ENCODE results near the gene AUNIP.
A peak's percentile ranks its signal among the peaks of the same experiment; 100 is the strongest.

The AUNIP gene

GRCh38 chr1:25905680-25906643 lies 46.7 kb upstream of the AUNIP start, which contains the start of gene STMN1:
Gene STMN1 (minus strand): TSS chr1:25906419. CDS start chr1:25904676, 1,743 bp downstream.
- peak within 1 kb of the TSS; percentile 80 for H3K4me3 ChIP-seq (ENCODE audit: low read depth, low read length)
- TF ChIP-seq MYC (IDR thresholded peaks at IDR 0.05; ENCODE audit: low read depth, low read length) (peak; percentile 85), POLR2A (IDR thresholded peaks at IDR 0.05; ENCODE audit: extremely low read depth, insufficient read length) (peak; percentile 98)
- TF ChIP-seq, protein P1, sequence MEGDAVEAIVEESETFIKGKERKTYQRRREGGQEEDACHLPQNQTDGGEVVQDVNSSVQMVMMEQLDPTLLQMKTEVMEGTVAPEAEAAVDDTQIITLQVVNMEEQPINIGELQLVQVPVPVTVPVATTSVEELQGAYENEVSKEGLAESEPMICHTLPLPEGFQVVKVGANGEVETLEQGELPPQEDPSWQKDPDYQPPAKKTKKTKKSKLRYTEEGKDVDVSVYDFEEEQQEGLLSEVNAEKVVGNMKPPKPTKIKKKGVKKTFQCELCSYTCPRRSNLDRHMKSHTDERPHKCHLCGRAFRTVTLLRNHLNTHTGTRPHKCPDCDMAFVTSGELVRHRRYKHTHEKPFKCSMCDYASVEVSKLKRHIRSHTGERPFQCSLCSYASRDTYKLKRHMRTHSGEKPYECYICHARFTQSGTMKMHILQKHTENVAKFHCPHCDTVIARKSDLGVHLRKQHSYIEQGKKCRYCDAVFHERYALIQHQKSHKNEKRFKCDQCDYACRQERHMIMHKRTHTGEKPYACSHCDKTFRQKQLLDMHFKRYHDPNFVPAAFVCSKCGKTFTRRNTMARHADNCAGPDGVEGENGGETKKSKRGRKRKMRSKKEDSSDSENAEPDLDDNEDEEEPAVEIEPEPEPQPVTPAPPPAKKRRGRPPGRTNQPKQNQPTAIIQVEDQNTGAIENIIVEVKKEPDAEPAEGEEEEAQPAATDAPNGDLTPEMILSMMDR (IDR thresholded peaks at IDR 0.05; ENCODE audit: low read depth, low read length), result no peak
- TF ChIP-seq, protein P2, sequence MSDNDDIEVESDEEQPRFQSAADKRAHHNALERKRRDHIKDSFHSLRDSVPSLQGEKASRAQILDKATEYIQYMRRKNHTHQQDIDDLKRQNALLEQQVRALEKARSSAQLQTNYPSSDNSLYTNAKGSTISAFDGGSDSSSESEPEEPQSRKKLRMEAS (IDR thresholded peaks at IDR 0.05; ENCODE audit: low read depth, low read length), result peak; percentile 98
- peak; percentile 95 for DNase-seq (ENCODE audit: low read depth)

DNA sequence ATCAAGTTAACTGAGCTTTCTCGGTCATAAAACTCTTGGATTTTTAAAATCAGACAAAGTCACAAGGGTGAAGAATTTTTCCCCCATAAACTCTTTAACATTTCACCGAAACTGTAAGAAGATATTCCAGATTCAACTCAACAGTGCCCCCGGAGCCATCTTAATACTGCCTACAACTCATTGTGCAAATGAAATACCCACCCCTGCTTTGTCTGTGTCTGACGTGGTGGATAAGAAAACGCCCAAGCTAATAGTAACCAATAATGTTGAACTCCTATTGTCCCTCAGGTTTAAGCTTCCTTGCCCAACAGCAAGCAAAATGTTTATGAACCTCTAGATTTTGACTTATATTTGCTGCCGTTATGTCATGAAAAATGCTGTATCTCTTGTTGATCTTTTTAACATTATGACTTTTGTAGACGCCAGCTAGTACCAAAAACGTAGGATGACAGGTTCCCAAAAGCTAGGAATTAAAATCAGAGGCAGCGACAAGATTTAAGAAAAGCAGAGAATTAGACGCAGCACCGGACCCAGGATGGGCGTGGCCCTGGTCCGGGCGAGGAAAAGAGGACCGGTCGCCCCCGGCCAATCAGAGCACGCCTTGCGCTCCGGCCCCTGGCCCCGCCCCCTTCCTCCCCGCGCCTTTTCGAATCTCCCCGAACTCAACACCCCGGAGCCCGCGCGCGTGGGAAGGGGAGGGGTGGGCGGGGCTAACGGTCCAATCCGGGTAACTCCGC lies 45.9 kb upstream of the AUNIP start:
- peak overlapping the region; percentile 80 for H3K4me3 ChIP-seq (ENCODE audit: low read depth, low read length)
- DNase-seq (ENCODE audit: low read depth), result peak; percentile 95
- TF ChIP-seq MYC (IDR thresholded peaks at IDR 0.05; ENCODE audit: low read depth, low read length) (no peak), POLR2A (IDR thresholded peaks at IDR 0.05; ENCODE audit: extremely low read depth, insufficient read length) (no peak)
- TF ChIP-seq, protein P2 (IDR thresholded peaks at IDR 0.05; ENCODE audit: low read depth, low read length), result no peak
- TF ChIP-seq, protein P1 (IDR thresholded peaks at IDR 0.05; ENCODE audit: low read depth, low read length), result no peak

DNA sequence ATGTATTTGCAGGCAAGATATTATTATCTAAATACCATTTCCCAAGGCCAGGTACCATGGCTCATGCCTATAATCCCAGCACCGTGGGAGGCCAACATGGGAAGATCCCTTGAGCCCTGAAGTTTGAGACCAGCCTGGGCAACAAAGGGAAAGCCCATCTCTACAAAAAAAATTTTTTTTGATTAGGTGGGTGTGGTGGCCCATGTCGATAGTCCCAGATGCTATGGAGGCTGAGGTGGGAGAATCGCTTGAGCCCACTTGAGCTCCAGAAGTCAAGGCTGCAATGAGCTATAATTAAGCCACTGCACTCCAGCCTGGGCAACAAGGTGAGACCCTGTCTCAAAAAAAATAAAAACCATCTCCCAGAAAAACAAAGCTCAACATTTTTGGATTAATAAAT lies 44.7 kb upstream of the AUNIP start:
- no peak for DNase-seq (ENCODE audit: low read depth)
- TF ChIP-seq, protein P2 (IDR thresholded peaks at IDR 0.05; ENCODE audit: low read depth, low read length), result no peak
- TF ChIP-seq, protein P1 (IDR thresholded peaks at IDR 0.05; ENCODE audit: low read depth, low read length), result no peak
- no peak for TF ChIP-seq POLR2A (IDR thresholded peaks at IDR 0.05; ENCODE audit: extremely low read depth, insufficient read length)
- no peak for TF ChIP-seq MYC (IDR thresholded peaks at IDR 0.05; ENCODE audit: low read depth, low read length)

DNA sequence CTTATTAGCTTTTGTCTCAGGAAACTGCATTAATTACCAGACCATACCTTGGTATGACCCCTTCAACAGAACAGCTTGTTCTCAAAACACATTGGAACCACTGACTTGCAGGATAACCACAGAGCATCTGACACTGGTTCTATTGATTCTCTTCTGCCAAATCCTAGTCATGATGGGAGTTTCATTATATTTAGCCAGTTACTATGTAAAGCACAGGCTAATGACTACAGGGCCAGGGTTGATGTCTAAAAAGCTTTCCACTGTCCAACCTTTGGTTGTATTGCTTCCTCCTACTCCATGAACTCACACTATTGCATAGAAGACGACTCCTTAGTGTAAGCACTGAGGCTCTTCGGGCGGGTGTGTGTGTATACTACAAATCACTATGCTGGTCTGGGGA lies 43.2 kb upstream of the AUNIP start:
- peak overlapping the region; percentile 14 for H3K4me3 ChIP-seq (ENCODE audit: low read depth, low read length)
- DNase-seq (ENCODE audit: low read depth), result no peak
- TF ChIP-seq, protein P2 (IDR thresholded peaks at IDR 0.05; ENCODE audit: low read depth, low read length), result no peak
- TF ChIP-seq, protein P1 (IDR thresholded peaks at IDR 0.05; ENCODE audit: low read depth, low read length), result no peak
- TF ChIP-seq POLR2A (IDR thresholded peaks at IDR 0.05; ENCODE audit: extremely low read depth, insufficient read length) (no peak), MYC (IDR thresholded peaks at IDR 0.05; ENCODE audit: low read depth, low read length) (no peak)

More for the DNA sequence above, 44.7 kb upstream of the AUNIP start:
- H3K4me3 ChIP-seq (ENCODE audit: low read depth, low read length), result peak overlapping the region; percentile 80

DNA sequence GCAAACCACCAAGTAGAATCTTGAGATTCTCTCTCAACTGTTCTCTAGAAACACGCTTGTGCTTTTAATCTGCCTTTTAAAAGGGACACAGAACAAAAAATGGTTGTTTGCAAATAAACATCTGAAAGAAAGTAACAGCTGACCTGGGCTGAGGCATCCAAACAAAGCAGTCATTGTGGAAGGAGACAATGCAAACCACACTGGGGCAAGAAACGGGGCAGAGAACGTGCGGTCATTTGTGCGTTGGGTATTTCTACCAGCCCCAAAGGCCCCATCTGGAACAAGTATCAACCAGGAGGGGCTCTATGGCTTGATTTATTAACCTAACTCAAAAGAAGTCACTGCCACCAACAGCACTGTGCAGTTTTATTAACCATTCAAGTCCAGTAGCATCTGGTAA lies 41.0 kb upstream of the AUNIP start:
- no peak overlapping the region for H3K4me3 ChIP-seq (ENCODE audit: low read depth, low read length)

More for the DNA sequence above, 41.0 kb upstream of the AUNIP start:
- TF ChIP-seq, protein P1 (IDR thresholded peaks at IDR 0.05; ENCODE audit: low read depth, low read length), result no peak
- TF ChIP-seq, protein P2 (IDR thresholded peaks at IDR 0.05; ENCODE audit: low read depth, low read length), result no peak
- no peak for DNase-seq (ENCODE audit: low read depth)
